Glutamatergic neuron (in vitro differentiated cells): ENCODE measurements around the gene THAP9. TPM values are rescaled to one million over a fixed set of nuclear protein-coding genes. Genes with fewer than 3 reads are reported as not detected.

ENCODE experiments used
- DNase-seq: peaks from one replicate; pipeline ENCODE4 v3.0.0; 2022
- H3K27ac Mint-ChIP-seq: one replicate; pipeline ENCODE4 v1.8.0; 2020; ENCODE audit warnings: mild to moderate bottlenecking, mixed read lengths, inconsistent platforms; ENCODE audit not compliant: unreplicated experiment
- H3K27me3 Mint-ChIP-seq: one replicate; pipeline ENCODE4 v1.8.0; 2020; ENCODE audit warnings: mild to moderate bottlenecking, moderate library complexity, mixed read lengths, inconsistent platforms; ENCODE audit not compliant: unreplicated experiment
- H3K36me3 Mint-ChIP-seq: one replicate; pipeline ENCODE4 v1.8.0; 2020; ENCODE audit warnings: mild to moderate bottlenecking, mixed read lengths, inconsistent platforms; ENCODE audit not compliant: unreplicated experiment
- H3K4me1 Mint-ChIP-seq: one replicate; pipeline ENCODE4 v1.8.0; 2020; ENCODE audit warnings: mild to moderate bottlenecking, low read depth, mixed read lengths, inconsistent platforms; ENCODE audit not compliant: unreplicated experiment
- H3K4me3 Mint-ChIP-seq: one replicate; pipeline ENCODE4 v1.8.0; 2020; ENCODE audit warnings: mild to moderate bottlenecking, mixed read lengths, inconsistent platforms; ENCODE audit not compliant: unreplicated experiment
- H3K9me3 Mint-ChIP-seq: one replicate; pipeline ENCODE4 v1.8.0; 2020; ENCODE audit warnings: mild to moderate bottlenecking, moderate library complexity, mixed read lengths, inconsistent platforms; ENCODE audit not compliant: unreplicated experiment
- CTCF ChIP-seq: fragments of 200-600 bp; sonication (generic); IDR thresholded peaks from one replicate; pipeline ENCODE4 v1.5.0; 2021; ENCODE audit not compliant: partially characterized antibody, unreplicated experiment
- total RNA-seq: library from RNA; stranded (reverse); fragmentation: NEBNext Ultra II Directional; extraction: Animal tissue kit (Norgen Biotek cat#: 25700); gene quantifications from one replicate; pipeline ENCODE4 v1.2.1, GENCODE V29; 2021; ENCODE audit not compliant: unreplicated experiment

THAP9 gene
- total RNA-seq, 1 donor from 2014 or later = 8.7 TPM

GRCh38 chr4:82969414-82969813 lies 68.9 kb downstream of the THAP9 start:
- Mint-ChIP-seq H3K4me3 (no peak overlapping the region), H3K27me3 (no peaks in the 10 kb centered on the region), H3K9me3 (no peaks in the 10 kb centered on the region), H3K27ac (no peak overlapping the region), H3K4me1 (no peaks in the 10 kb centered on the region), H3K36me3 (no peaks in the 10 kb centered on the region)
- DNase-seq = no peak
- no peak for TF ChIP-seq CTCF

Other genes with a start within 250 kb of the THAP9 start
- gene SCD5, start 101.9 kb upstream of the THAP9 start, total RNA-seq = 31.9 TPM
- 201 TPM for gene SEC31A, start 9.6 kb upstream of the THAP9 start, total RNA-seq
- gene LIN54, start 110.1 kb downstream of the THAP9 start, total RNA-seq = 10.9 TPM
- 35.2 TPM for gene COPS4, start 134.4 kb downstream of the THAP9 start, total RNA-seq
- 1.0 TPM for gene PLAC8, start 214.0 kb downstream of the THAP9 start, total RNA-seq